Forelimb muscle (tissue), 1 donor: Measurements from ENCODE around the gene STEAP1B. TPM values are rescaled to one million over a fixed set of nuclear protein-coding genes. Genes with fewer than 3 reads are reported as not detected.

Experiments used
- DNase-seq: peaks from one replicate; pipeline ENCODE4 v3.0.0-alpha.2; 2013; ENCODE audit warnings: low read depth
- polyA plus RNA-seq: library from polyadenylated mRNA; unstranded; fragments of 120-200 nt; gene quantifications from one replicate; pipeline ENCODE4 v1.2.1, GENCODE V29; 2013; ENCODE audit not compliant: insufficient read length

STEAP1B gene
- polyA plus RNA-seq, 1 donor = 1.7 TPM

DNA sequence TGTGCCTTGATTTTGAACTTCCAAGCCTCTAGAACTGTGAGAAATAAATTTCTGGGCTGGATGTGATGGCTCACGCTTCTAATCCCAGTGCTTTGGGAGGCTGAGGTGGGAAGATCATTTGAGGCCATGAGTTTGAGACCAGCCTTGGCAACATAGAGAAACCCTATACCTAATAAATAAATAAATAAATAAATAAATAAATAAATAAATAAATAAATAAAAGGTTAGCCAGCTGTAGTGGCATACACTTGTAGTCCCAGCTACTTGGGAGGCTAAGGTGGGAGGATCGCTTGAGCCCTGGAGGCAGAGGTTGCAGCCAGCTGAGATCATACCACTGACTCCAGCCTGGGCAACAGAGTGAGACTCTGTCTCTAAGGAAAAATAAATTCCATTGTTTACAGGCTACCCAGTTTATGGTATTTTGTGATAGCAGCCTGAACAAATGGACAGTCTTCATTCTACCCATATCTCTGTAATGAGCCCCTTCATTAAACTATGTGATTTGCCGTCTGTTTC lies 67.7 kb downstream of the STEAP1B start:
- no peak for DNase-seq

DNA sequence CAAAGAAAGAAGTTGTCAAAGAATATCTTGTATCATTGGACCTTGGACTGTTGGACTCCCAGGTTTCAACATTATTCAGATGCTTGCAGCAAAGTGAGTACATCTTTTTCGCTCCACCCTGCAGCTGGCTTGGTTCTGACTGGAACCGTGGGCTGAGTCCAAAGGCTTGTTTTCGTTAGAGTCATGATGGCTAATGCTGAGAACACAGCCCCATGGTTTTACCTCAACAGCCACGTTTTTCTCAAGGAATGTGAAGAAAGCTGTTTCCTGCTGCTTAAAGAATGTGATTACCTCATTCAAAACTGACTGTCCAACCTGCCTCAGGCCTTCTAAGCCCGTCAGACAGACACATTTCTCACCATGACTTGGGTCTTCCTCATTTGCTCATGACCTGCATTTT lies 69.5 kb downstream of the STEAP1B start:
- DNase-seq = no peak

DNA sequence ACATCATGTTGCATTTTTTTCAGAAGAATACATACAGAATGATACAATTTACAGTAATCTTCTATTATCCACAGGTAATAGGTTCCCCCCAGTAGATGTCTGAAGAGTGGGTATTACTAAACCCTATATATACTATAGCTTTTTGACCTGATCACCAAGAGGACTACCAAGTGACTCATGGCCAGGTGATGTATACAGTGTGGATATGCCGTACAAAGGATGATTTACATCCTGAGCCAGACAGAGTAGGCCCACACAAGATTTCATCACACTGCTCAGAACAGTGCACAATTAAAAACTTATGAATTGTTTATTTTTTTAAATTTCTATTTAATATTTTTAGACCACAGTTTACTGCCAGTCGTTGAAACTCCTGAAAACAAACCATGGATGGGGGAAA lies 70.6 kb downstream of the STEAP1B start:
- DNase-seq = no peak

DNA sequence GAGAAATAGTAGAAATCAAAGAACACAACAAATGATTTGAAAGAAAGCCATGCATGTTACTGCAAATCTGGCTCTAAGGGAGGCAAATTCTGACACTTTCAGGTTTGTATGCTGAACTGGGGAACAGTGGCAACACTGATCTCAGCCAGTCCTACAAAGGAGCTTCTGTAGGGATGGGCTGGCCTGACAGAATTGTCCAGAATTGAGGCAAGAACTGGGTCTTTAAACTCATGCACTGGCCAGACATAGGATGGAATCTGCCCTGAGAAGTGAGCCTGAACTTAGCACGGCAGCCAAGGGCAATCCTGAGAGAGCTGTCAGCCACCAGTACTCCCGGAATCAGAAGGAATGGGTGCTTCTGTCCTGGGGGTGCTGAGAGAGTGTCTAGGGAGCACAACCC lies 72.1 kb downstream of the STEAP1B start:
- DNase-seq = no peak

DNA sequence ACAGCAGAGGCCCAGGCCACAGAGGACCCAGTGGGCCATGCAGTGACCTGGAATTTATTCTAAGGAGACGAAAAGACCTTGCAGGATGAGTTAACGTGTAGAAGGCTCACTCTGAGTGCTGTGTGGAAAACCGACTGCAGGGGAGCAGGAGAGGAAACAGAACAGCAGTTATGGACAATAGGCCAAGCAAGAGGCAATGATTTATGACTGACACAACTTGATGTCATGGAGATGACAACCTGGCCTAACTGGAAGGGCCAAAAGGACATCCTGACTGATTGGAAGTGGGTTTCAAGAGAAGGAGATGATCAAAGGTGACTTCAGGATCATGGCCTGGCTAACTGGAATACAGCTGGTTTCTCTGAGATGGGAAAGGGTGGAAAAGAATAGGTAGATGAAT lies 72.9 kb downstream of the STEAP1B start:
- no peak for DNase-seq

DNA sequence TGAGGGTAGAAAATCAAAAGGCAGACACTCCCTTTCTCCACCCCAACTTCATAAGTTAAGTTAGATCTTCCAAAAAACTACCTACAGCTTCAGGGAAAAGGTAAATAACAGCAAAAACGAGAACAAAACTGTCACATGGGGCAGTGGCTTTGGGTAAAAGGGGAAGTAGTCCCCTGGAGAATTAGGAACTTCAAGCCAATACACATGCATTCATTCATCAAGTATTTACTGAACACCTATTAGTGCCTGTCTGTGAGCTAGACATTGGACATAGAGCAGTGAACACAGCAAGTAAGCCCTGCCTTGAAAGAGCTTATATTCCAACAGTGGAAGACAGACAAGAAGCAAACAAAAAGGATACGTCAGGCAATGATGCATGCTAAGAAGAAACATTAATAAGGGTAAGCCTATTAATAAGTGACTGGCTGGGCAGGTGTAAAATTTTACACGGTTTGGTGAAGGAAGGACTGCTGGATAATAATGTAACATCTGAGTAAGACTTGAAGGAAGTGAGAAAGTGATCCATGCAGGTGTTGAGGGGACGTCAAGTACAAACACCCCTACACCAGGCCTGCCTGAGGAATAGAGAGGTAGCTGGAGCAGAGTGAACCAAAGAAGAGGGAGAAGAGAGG lies 73.4 kb downstream of the STEAP1B start:
- DNase-seq = no peak

DNA sequence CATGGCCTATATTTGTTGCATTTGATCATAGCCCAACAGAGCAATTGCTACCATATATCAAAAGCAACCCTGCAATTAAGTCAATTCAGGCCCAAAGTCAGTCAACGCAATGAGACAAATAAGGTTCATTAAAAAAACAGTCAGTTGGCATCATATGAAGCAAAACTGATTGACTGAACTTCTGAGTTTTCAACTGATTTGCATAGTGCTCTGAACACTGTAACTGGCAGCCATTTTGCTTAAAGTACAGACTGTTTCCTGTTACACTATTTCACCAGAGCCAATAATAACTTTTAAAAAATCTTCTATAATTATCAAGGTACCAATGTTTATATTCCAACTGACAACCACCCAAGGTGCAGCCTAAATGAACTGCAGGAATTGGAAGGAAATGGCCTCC lies 74.6 kb downstream of the STEAP1B start:
- DNase-seq = no peak

DNA sequence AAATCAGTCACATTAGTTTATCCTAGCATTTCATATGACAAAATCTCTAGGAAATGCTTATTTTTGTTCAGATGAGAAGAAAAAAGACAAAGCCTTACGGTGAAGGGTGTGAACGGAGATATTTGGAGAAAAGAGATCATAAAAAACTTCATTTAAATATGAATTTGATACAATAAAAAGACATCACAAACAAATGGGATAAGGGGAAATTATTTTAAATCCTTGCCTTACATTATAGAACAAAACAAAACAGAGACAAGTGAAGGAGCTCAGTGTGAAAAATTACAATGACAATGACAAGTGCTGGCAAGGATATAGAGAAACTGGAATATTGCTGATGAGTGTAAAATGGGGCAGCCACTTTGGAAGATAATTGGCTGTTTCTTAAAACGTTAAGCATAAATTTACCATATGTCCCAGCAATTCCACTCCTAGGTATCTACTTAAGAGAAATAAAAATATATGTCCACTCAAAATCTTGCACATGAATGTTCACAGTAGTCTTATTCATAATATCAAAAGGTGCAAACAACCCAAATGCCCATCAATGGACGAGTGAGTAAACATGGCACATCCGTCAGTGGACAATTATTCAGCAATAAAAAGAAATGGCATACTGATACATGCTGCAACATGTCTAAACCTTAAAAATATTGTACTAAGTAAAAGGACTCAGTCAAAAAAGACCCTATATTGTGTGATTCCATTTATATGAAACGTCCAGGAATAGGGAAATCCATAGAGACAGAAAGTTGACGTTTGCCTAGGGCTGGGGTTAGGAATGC lies 77.0 kb downstream of the STEAP1B start:
- no peak for DNase-seq

DNA sequence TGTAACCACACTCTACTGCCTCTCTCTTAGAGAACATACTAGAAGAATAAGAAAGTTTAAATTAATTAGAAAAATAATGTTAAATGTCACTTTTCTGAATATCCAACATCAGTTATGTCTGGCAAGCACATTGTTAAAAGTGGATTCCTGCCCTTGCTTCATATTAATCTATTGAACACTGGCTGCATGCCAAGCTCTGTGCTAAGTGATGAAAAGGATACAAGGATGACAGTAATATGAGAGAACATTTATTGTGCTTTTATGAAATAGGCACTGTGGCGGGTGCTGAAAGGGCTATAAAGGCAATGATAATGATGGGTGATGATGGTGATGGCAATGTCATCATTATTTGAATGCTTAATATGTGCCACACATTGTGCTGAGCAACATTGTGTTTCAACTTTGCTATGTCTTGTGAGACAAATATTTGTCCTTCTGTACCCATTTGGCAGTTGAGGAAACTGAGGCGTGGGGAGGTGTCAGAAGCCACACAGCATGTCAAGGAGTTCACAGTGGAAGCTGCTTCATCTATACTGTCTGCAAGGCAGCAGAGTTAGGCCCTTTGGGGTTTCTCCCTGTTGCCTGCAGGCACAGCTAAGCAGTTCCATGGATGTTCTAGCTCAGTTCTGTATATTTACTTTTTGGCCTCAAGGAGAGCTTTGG lies 78.9 kb downstream of the STEAP1B start:
- no peak for DNase-seq

DNA sequence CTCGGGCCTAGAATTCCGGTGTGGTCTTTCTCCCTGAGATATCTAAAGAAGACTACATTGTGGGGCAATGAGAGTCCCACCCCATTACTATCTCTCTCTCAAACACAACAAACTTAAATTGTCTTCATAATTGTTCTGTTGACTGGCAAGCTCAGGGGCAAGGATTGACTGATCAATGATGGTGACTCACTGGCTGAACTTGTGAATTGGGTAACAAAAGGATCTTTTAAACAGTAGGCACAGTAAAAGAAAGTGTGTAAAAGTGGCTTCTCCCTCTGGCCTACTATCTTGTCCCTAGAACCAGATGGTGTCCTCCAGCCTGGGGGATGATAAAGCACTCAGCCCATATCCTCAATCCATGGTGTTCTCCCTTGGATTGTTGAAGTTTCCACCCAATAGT lies 80.0 kb downstream of the STEAP1B start:
- no peak for DNase-seq

DNA sequence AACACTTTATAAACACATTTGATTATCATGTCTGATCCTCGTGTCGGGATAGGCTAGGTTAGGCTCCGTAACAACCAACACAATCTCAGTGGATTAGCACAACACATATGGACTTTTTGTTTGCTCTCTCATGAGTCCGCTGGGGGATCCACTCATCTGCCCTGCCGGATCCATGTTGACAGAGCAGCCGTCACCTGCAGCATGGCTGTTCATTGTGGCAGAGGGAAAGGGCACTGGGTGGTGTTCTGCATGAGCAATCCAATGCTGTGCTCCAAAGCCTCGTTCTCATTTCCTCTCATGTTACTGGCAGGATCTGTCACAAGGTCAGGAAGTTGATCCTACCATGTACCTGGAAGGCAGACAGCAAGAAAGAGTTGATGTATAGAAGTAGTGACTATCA lies 80.5 kb downstream of the STEAP1B start:
- no peak for DNase-seq

DNA sequence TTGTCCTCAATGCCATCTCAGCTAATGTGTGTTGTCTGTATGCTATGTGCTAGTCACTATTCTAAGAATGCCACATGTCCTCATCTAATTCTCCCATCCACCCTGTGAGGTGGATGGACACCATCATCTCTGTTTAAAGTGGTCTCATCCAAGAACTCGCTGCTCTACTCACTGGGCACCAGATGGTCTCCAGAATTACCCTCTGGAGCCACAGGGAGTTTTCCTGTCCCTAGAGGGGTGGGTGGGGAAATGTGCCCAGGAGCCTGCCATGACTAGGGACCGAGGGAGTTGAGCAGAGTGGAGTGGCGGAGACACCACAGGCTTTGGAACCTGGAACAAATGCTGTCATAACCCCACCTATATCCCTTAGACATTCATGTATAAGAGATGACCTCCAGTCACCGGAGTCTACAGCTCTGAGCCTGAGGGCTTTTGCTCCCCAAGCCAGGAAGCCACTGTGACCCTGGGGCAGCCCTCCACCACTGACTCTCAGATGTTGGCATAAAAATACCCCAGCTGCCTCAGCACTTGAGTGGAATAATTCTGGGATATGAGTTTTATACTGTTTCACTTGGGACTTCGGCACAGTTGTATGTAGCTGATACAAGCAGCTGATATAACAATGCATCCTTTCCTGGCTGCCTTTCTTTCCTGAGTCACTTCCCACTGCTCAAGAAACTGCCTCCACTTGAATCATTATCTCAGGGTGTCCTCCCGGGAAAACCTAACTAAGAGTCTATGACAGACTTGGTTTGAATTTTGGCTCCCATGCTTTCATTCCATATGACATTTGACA lies 81.5 kb downstream of the STEAP1B start:
- no peak for DNase-seq

DNA sequence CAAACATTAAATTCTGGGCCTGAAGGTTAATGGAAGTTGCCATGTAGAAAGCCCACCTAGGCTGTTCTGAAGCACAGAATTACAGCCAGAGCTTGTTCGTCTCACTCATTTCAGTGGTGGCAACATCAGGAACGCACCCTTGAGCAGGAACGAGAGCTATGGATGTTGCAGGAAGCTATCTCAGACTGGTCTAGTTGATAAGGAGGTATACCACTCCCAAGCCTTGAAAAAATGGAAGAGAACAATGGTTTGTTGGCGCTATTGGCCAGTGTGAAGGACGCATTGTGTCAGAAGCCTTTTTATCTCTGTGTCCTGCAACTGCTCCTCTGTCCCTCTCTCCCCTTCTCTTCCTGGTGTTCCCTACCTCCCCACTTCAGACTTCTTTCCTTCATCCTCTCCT lies 82.1 kb downstream of the STEAP1B start:
- DNase-seq = no peak

DNA sequence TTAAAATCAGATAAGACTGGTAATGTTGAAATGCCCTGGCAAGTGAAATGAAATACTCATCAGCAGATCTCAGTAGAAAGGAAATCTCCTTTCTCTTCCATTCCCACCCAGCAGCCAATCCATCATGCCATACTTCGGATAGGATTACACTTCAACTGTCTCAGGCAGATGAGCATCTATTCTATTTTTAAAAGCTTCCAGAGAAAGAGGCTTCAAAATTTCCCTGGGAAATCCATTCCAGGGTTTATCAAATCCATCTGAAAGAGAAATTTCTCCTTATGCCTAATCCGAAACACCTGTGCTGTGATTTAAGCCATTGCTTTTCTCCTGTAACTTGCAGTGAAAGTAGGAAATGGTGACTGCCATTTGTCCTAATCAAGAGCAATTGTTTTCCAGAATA lies 82.6 kb downstream of the STEAP1B start:
- DNase-seq = no peak

DNA sequence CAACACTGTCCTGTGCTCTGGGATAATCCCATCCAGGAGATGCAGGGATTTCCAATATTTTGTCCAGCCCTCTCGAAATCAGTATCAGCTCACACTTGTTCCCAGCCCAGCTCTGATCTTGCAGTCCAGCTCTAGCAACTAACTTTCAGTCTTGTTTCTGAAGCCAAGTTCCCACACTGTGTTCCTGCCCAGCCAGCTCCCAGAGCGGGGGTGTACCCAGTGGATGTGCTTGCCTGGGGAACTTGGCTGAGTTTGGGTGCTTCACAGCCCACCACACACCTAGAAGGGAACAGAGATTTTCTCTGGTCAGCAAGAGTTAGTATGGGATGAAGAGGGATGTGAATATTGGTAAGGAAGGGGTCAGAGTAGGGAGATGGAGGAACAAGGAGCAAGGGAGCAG lies 85.6 kb downstream of the STEAP1B start:
- no peak for DNase-seq

DNA sequence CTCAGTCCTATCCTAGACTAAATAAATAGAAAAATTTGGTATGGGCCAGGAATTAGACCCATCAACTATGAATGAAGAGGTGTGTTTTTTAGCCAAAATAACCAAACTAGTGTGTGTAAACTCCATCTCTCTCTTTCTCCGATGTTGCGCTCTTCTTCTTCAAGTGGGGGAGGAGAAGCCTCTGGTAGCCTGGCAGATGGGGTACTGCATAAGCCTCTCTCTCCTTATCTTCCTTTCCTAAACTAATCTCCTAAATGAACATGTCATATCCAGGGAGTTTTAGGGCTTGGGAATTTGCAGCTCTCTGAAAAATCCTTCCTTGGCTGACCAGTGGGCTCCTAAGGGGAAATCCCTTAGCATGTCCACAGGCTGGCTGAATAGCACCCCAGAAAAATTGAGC lies 86.8 kb downstream of the STEAP1B start:
- DNase-seq = no peak

DNA sequence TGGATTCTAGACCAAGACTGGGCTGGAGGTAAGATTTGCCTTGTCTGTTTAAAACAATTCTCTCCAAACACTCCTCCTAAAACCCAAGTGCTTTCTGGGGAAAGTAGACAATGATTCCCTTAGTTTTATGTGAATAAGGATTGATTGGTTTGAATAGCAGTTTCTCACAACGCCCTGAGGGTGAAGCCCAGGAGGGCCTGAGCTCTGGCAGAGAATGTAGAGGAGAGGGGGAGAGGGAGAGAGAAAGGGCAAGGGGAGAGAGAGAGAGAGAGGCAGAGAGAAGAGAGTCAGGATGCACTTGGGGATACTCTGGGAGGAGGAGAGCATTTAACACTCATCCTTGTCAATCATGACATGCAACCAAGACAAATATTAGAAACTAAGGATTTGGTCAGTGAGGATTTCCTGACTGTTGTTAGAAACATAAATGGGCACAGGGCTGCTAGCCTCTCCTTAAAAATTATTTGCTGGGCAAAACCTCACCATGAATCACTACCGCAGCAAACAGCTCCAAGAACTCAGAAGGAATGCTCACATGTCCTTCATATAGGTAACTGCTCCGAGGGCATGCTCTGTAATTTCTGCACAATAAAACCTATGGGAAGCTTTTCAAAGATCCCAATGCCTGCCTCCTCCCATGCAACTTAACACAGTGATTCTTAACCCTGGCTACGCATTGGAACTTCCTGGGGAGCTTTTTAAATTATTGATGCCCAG lies 87.9 kb downstream of the STEAP1B start:
- DNase-seq = no peak

DNA sequence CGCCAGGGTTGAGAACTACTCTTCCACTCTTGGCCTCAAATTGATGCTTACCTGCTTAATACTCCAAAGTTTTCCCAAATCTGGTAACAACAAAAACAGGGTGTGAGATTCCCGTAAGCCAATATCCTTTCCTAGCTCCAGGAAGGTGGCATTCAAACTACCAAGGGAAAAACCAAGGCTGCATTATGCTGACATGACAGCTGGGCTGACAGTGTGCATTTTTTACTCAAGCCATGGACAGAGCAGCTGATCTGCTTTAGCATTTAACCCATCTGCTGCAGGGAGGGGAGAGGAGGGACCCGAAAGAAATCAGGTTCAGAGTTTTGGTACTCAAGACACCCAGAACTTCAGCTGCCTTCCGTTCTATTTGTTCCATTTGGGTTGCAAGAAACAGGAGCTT lies 93.3 kb downstream of the STEAP1B start:
- DNase-seq = no peak

DNA sequence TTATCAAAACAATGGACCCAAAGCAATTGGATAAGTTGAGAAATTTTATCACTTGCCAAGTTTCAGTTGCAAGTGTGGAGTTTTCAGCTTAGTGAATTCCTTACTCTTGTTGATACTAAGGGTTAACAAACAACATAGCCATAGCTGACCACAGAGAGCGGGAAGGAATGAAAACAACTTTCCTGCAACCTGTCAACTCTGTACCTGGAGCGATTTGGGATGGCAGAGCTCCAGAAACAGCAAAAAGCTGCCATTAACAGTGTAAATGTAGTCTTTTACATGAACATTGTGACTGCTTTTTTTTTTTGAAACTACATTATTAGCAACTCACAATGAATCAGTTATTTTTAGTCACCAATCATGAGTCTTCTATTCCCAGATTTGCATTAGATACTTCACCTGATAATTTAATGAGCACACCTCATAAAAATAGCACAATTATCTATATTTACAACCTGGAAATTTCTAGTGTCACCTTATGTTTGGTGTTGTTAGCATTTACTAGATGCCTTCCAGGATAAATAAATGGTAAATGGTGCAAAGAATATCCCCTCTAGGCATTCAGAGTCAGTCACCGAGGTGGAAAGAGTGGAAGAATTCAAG lies 95.5 kb downstream of the STEAP1B start:
- DNase-seq = no peak

DNA sequence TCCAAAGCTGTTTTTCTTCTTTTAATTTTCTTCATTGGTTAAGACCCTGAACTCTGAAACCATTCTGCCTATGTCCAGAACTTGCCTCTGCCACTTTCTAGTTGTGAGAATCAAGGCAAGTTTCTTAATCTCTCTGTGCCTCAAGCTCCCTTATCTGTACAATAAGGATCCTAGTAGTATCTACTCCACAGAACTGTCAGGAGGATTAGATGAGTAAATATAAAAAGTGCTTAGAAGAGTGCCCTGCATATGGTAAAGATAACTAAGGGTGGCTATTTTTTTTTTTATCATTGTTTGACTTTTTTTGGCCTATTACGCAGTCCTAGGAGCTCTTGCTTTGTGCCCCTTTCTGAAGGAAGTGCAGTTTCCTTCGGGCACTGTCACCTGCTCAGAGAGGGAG lies 96.6 kb downstream of the STEAP1B start:
- no peak for DNase-seq

DNA sequence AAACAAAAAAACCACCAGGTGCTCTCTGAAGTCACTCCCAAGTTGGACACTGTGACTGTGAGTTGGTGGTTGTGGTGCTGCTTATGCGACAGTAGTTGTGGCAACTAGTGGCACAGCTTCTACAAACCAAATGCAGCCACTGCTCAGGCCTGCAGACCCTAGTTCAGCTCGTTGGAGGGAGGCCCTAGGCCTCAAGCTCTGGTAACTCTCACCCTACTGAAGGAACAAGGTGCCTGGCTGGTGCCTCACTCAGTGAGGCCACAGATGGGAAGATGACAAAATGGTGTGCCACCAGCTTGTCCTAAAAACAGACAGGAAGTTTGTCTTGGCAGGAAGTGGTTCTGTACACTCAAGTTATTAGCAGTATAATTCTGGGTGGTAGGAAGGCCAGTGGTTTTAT lies 97.7 kb downstream of the STEAP1B start:
- DNase-seq = no peak
